Activated CD8-positive, alpha-beta memory T cell treated with anti-CD3 and anti-CD28 coated beads for 4 hours (primary cell): ENCODE results near the gene HDHD5.

Experiments used
- DNase-seq, 2 donors: peaks; one replicate each; pipeline ENCODE4 v3.0.0-alpha.2; 2020; ENCODE audit warnings: low read depth in 2 of 2

HDHD5 gene

GRCh38 chr22:17120281-17120680 is 38.8 kb downstream of the HDHD5 start:
- DNase-seq: peak in 1 of 2 donors; percentile 17

GRCh38 chr22:17119481-17120202 is 39.4 kb downstream of the HDHD5 start:
- DNase-seq: no peak

- DNase-seq: no peak
Measured at GRCh38 chr22:17118342-17118741, 40.7 kb downstream of the HDHD5 start.

GRCh38 chr22:17117890-17118289 is 41.2 kb downstream of the HDHD5 start:
- no peak for DNase-seq

- DNase-seq: no peak
Measured at GRCh38 chr22:17117400-17117799, 41.7 kb downstream of the HDHD5 start.

- no peak for DNase-seq
Measured at GRCh38 chr22:17116572-17117330, 42.3 kb downstream of the HDHD5 start.

GRCh38 chr22:17115945-17116565 is 43.0 kb downstream of the HDHD5 start:
- no peak for DNase-seq

GRCh38 chr22:17115236-17115635 is 43.8 kb downstream of the HDHD5 start:
- no peak for DNase-seq

GRCh38 chr22:17114898-17115235 is 44.2 kb downstream of the HDHD5 start:
- no peak for DNase-seq

- no peak for DNase-seq
Measured at GRCh38 chr22:17114173-17114897, 44.7 kb downstream of the HDHD5 start.

GRCh38 chr22:17113600-17113999 is 45.5 kb downstream of the HDHD5 start:
- no peak for DNase-seq

- no peak for DNase-seq
Measured at GRCh38 chr22:17112491-17113042, 46.5 kb downstream of the HDHD5 start.

GRCh38 chr22:17110791-17111550 is 48.1 kb downstream of the HDHD5 start:
- DNase-seq: no peak

- no peak for DNase-seq
Measured at GRCh38 chr22:17109976-17110375, 49.1 kb downstream of the HDHD5 start.

- no peak for DNase-seq
Measured at GRCh38 chr22:17109113-17109865, 49.8 kb downstream of the HDHD5 start.

GRCh38 chr22:17108256-17109112 is 50.6 kb downstream of the HDHD5 start:
- no peak for DNase-seq

- DNase-seq: no peak
Measured at GRCh38 chr22:17107547-17107810, 51.6 kb downstream of the HDHD5 start.

GRCh38 chr22:17106785-17107546 is 52.1 kb downstream of the HDHD5 start:
- no peak for DNase-seq

GRCh38 chr22:17106161-17106784 is 52.8 kb downstream of the HDHD5 start:
- no peak for DNase-seq
